Astrocyte (in vitro differentiated cells and primary cell): ENCODE measurements around the gene TNK1.

ENCODE experiments used
- EZH2 ChIP-seq: IDR thresholded peaks from 2 replicates; pipeline ENCODE4 v1.6.1; 2012; ENCODE audit warnings: mild to moderate bottlenecking, low read length, inconsistent platforms; ENCODE audit not compliant: insufficient read depth
- TF ChIP-seq, protein P1 (sequence below): IDR thresholded peaks from 2 replicates; pipeline ENCODE4 v1.5.1; 2011; ENCODE audit warnings: low read depth, mild to moderate bottlenecking, inconsistent platforms, low read length, moderate library complexity; ENCODE audit not compliant: insufficient read depth

DNA sequence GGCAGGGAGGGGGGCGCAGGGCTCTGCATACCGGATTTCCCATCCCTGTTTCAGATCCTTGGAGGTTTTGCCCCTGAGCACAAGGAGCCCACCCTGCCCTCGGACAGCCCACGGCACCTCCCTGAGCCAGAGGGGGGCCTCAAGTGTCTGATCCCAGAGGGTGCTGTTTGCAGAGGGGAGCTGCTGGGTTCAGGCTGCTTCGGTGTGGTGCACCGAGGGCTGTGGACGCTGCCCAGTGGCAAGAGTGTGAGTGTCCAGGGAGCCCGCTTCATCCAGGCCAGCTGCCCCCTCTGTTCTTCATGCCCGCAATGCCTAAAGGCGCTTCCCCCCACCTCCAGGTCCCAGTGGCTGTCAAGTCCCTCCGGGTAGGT, 2.5 kb downstream of the TNK1 start:
- TF ChIP-seq, protein P1, sequence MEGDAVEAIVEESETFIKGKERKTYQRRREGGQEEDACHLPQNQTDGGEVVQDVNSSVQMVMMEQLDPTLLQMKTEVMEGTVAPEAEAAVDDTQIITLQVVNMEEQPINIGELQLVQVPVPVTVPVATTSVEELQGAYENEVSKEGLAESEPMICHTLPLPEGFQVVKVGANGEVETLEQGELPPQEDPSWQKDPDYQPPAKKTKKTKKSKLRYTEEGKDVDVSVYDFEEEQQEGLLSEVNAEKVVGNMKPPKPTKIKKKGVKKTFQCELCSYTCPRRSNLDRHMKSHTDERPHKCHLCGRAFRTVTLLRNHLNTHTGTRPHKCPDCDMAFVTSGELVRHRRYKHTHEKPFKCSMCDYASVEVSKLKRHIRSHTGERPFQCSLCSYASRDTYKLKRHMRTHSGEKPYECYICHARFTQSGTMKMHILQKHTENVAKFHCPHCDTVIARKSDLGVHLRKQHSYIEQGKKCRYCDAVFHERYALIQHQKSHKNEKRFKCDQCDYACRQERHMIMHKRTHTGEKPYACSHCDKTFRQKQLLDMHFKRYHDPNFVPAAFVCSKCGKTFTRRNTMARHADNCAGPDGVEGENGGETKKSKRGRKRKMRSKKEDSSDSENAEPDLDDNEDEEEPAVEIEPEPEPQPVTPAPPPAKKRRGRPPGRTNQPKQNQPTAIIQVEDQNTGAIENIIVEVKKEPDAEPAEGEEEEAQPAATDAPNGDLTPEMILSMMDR = no peak
- TF ChIP-seq EZH2 = no peak
